ENCODE measurements around the gene SNRPA.

SNRPA gene

GRCh38 chr19:40745402-40745780 lies 5.6 kb upstream of the SNRPA start:
- no peak overlapping the region for H3K4me3 ChIP-seq (ENCODE audit: control insufficient read depth, low read depth, low read length)
- TF ChIP-seq CTCF (IDR thresholded peaks at IDR 0.05; ENCODE audit: control insufficient read depth, insufficient read depth, low read depth, low read length, missing control alignments): no peak
- no peak for DNase-seq (ENCODE audit: low read depth)

DNA sequence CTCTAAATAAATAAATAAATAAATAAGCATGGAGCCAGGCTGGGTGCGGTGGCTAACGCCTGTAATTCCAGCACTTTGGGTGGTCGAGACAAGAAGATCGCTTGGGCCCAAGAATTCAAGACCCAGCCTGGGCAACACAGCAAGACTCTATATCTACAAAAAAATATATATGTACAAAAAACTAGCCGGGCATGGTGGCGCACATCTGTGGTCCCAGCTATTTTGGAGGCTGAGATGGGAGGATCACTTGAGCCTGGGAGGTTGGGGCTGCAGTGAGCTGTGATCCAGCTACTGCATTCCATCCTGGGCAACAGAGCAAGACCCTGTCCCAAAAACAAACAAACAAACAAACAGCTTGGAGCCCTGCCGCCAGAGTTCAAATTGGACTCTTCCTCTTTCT lies 3.5 kb upstream of the SNRPA start:
- no peak for TF ChIP-seq CTCF (IDR thresholded peaks at IDR 0.05; ENCODE audit: control insufficient read depth, insufficient read depth, low read depth, low read length, missing control alignments)
- no peak overlapping the region for H3K4me3 ChIP-seq (ENCODE audit: control insufficient read depth, low read depth, low read length)
- no peak for DNase-seq (ENCODE audit: low read depth)

DNA sequence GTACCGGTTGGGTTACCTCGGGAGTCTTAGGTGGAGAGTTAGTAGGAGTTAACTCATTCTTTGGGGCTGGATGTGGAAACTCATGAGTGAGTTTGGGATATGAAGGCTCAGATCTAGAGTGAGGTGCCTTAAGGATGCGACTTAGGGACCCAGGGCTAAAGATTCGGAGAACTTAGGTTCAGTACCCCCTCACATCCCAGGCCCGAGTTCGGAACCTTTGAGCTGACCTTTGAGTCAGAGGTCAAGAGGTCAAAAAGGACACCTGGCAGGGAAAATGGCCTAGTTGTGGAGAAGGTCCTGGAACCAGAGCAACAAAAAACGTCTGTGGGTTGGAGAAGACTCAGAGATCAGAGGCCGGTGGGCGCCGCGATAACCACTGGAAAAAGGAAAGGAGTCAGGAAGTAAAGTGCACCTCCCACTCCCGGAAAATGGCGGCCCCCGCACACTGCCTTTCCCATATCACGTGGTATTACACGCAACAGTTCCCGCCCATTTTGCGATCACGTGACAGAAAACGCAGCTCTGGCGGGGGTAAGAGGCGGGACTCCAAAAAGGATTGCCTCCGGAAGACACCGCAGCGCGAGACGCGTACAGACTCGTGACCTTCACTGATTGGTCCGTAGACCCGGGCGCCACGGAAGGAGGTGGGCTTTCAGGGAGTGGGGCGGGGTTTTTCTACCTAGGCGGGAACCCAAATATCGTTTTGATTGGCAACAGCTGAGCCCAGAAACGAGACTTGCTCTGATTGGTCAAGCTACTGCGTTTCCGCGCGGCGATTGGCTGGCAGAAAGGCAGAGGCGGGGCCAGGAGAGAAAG lies 737 bp upstream of the SNRPA start, which contains the start of gene ACTMAP:
ACTMAP (minus strand) TSS at position 420 of the 816 bp plus-strand sequence. CDS start 674 bp downstream, outside the sequence.
- TF ChIP-seq CTCF (IDR thresholded peaks at IDR 0.05; ENCODE audit: control insufficient read depth, insufficient read depth, low read depth, low read length, missing control alignments): no peak
- peak; percentile 99 for DNase-seq (ENCODE audit: low read depth)
- H3K4me3 ChIP-seq (ENCODE audit: control insufficient read depth, low read depth, low read length): peak within 1 kb of the TSS; percentile 61

DNA sequence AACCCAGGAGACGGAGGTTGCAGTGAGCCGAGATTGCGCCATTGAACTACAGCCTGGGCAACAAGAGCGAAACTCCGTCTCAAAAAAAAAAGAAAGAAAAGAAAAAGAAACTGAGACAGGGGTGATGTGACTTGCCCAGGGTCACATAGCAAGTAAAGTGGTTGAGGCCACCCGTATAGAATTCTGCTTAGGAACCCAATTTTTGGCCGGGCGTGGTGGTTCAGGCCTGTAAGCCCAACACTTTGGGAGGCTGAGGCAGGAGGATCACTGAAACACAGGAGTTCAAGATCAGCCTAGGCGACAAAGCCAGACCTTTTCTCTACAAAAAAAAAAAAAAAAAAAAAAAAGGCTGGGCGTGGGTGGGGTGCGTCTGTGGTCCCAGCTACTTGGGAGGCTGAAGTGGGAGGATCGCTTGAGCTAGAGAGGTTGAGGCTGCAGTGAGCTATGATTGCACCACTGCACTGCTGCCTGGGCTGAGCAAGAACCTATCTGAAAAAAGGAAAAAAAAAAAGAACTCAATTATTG lies 1.3 kb downstream of the SNRPA start:
- no peak for TF ChIP-seq CTCF (IDR thresholded peaks at IDR 0.05; ENCODE audit: control insufficient read depth, insufficient read depth, low read depth, low read length, missing control alignments)
- DNase-seq (ENCODE audit: low read depth): no peak
- peak overlapping the region; percentile 61 for H3K4me3 ChIP-seq (ENCODE audit: control insufficient read depth, low read depth, low read length)

DNA sequence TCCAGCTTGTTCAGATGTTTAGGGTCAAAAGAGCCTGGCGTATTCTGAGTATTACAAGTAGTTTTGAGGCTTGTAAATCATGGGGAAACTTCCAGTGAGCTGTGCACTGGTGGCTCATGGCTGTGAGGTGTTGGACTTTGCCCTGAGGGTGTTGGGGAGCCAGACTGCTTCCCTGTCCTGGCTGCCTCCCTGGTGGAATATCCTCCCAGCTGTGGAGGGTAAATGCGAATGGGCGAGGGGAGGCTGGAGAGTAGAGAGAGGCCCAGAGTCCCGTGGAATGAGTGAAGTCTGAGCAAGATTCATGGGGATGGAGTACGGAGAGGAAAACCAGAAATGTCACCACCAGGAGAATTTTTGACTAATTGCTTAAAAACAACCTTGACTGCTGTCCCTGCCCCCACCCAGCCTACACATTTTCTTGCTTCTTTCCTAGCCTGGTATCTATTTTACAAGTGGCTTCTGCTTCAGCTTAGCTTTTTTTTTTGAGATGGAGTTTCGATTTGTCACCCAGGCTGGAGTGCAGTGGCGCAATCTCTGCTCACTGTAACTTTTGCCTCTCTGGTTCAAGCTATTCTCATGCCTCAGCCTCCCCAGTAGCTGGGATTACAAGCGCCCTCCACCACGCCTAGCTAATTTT lies 3.7 kb downstream of the SNRPA start:
- DNase-seq (ENCODE audit: low read depth): no peak
- H3K4me3 ChIP-seq (ENCODE audit: control insufficient read depth, low read depth, low read length): no peak overlapping the region
- no peak for TF ChIP-seq CTCF (IDR thresholded peaks at IDR 0.05; ENCODE audit: control insufficient read depth, insufficient read depth, low read depth, low read length, missing control alignments)

DNA sequence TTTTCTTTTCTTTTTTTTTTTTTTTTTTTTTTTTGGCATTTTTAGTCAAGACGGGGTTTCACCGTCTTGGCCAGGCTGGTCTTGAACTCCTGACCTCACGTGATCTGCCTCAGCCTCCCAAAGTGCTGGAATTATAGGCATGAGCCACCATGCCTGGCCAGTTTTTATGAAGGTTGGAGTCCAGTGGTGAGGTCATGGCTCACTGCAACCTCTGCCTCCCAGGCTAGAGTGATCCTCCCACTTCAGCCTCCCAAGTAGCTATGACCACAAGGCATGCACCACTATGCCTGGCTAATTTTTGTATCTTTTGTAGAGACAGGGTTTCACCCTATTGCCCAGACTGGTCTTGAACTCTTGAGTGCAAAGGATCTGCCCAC lies 4.2 kb downstream of the SNRPA start:
- no peak for DNase-seq (ENCODE audit: low read depth)
- no peak overlapping the region for H3K4me3 ChIP-seq (ENCODE audit: control insufficient read depth, low read depth, low read length)
- TF ChIP-seq CTCF (IDR thresholded peaks at IDR 0.05; ENCODE audit: control insufficient read depth, insufficient read depth, low read depth, low read length, missing control alignments): no peak
